ENCODE data around the gene PGBD5. TPM values are rescaled to one million over a fixed set of nuclear protein-coding genes. Genes with fewer than 3 reads are reported as not detected.

The PGBD5 gene
- total RNA-seq, 1 experiment from 2014 or later, result 0.76 TPM

GRCh38 chr1:230376296-230376695, 49.8 kb downstream of the PGBD5 start:
- DNase-seq (ENCODE audit: low read depth), result no peak

GRCh38 chr1:230375780-230376179, 50.4 kb downstream of the PGBD5 start:
- no peak for DNase-seq (ENCODE audit: low read depth)

GRCh38 chr1:230375147-230375546, 51.0 kb downstream of the PGBD5 start:
- DNase-seq (ENCODE audit: low read depth), result no peak

GRCh38 chr1:230371923-230372703, 54.0 kb downstream of the PGBD5 start:
- DNase-seq (ENCODE audit: low read depth), result no peak

- no peak for DNase-seq (ENCODE audit: low read depth)
Measured at GRCh38 chr1:230370109-230370508, 56.0 kb downstream of the PGBD5 start.

- no peak for DNase-seq (ENCODE audit: low read depth)
Measured at GRCh38 chr1:230368871-230369270, 57.3 kb downstream of the PGBD5 start.

- peak; percentile 72 for DNase-seq (ENCODE audit: low read depth)
Measured at GRCh38 chr1:230368363-230368762, 57.8 kb downstream of the PGBD5 start.

GRCh38 chr1:230366504-230366915, 59.6 kb downstream of the PGBD5 start:
- no peak for DNase-seq (ENCODE audit: low read depth)

GRCh38 chr1:230365723-230366307, 60.3 kb downstream of the PGBD5 start:
- DNase-seq (ENCODE audit: low read depth), result no peak

GRCh38 chr1:230362949-230363348, 63.2 kb downstream of the PGBD5 start:
- no peak for DNase-seq (ENCODE audit: low read depth)

GRCh38 chr1:230361941-230362340, 64.2 kb downstream of the PGBD5 start:
- DNase-seq (ENCODE audit: low read depth), result no peak

GRCh38 chr1:230359992-230360668, 66.0 kb downstream of the PGBD5 start:
- DNase-seq (ENCODE audit: low read depth), result peak; percentile 98

GRCh38 chr1:230356869-230357794, 69.0 kb downstream of the PGBD5 start:
- DNase-seq (ENCODE audit: low read depth), result no peak

- no peak for DNase-seq (ENCODE audit: low read depth)
Measured at GRCh38 chr1:230356190-230356589, 69.9 kb downstream of the PGBD5 start.

- no peak for DNase-seq (ENCODE audit: low read depth)
Measured at GRCh38 chr1:230355594-230355993, 70.5 kb downstream of the PGBD5 start.

GRCh38 chr1:230355128-230355527, 71.0 kb downstream of the PGBD5 start:
- DNase-seq (ENCODE audit: low read depth), result no peak

- DNase-seq (ENCODE audit: low read depth), result no peak
Measured at GRCh38 chr1:230354005-230354404, 72.1 kb downstream of the PGBD5 start.

- no peak for DNase-seq (ENCODE audit: low read depth)
Measured at GRCh38 chr1:230352537-230352936, 73.6 kb downstream of the PGBD5 start.

GRCh38 chr1:230351983-230352382, 74.1 kb downstream of the PGBD5 start:
- DNase-seq (ENCODE audit: low read depth), result no peak

GRCh38 chr1:230351514-230351913, 74.6 kb downstream of the PGBD5 start:
- DNase-seq (ENCODE audit: low read depth), result no peak

GRCh38 chr1:230350208-230350921, 75.8 kb downstream of the PGBD5 start:
- peak; percentile 84 for DNase-seq (ENCODE audit: low read depth)
